Tibial artery (tissue), 4 donors: ENCODE data around the gene KCNT1.

ENCODE experiments used
- DNase-seq, 2 donors: peaks; one replicate each; pipeline ENCODE4 v3.0.0-alpha.2; 2019
- H3K27ac ChIP-seq, 2 donors: fragments of 200-600 bp; sonication (generic) in 1 of 2; 1 replicate in 1 of 2; 2 replicates in 1 of 2; pipeline ENCODE4 v1.5.1; 2018 to 2019; ENCODE audit warnings: mild to moderate bottlenecking in 1 of 2
- H3K27me3 ChIP-seq, 2 donors: fragments of 200-600 bp; sonication (generic) in 1 of 2; one replicate each; pipeline versions ENCODE4 v1.5.1 to v1.6.0; 2016 to 2019
- H3K36me3 ChIP-seq, 3 donors: fragments of 200-600 bp; sonication (generic) in 2 of 3; one replicate each; pipeline ENCODE4 v1.5.1; 2016 to 2019; ENCODE audit warnings: mild to moderate bottlenecking in 2 of 3
- H3K4me1 ChIP-seq, 4 donors: fragments of 200-600 bp; sonication (generic) in 2 of 4; 1 replicate in 3 of 4; 2 replicates in 1 of 4; pipeline ENCODE4 v1.5.1; 2016 to 2019
- H3K4me3 ChIP-seq, 2 donors: fragments of 200-600 bp; sonication (generic) in 1 of 2; 1 replicate in 1 of 2; 2 replicates in 1 of 2; pipeline ENCODE4 v1.5.1; 2018 to 2019; ENCODE audit warnings: mild to moderate bottlenecking in 2 of 2
- H3K9me3 ChIP-seq, 3 donors: fragments of 200-600 bp; sonication (generic) in 1 of 3; one replicate each; pipeline ENCODE4 v1.5.1; 2016 to 2019
- intact Hi-C: fragments of 100-400 bp; cut with DNase I; formaldehyde crosslinking; loops from one replicate; pipeline ENCODE4 v1.15.0; 2023; ENCODE audit warnings: low total_unique reads
- TF ChIP-seq, protein P1 (sequence below), 2 experiments: fragments of 200-600 bp in 1 of 2; fragments of 450-650 bp in 1 of 2; IDR thresholded peaks; one replicate each; pipeline ENCODE4 v1.5.1; 2017 to 2019; ENCODE audit warnings: antibody characterized with exemption in 2 of 2, mild to moderate bottlenecking in 1 of 2, moderate library complexity in 1 of 2

The KCNT1 gene

DNA sequence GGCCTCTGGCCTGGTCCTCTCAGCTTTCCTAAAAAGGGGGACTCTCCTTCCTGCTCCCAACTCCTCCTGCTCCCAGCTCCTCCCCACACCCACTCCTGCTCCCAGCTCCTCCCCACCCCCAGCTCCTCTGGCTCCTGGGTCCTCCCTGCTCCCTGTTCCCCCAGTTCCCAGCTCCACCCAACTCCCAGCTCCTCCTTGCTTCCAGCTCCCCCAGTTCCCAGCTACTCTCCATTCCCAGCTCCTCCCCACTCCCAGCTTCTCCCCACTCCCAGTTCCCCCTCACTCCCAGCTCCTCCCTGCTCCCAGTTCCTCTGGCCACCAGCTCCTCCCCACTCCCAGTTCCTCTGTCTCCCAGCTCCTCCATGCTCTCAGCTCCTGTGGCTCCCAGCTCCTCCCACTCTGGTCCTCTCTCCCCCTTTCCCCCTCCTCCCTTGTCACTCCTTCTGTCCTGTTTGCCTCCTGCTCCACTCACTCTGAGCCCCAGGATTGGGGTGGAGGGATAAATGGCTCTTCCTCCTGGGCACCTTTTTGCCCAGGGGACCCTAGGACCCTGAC is 75.7 kb downstream of the KCNT1 start:
- no peak for DNase-seq
- intact Hi-C loops: no loop called here
- H3K4me3 ChIP-seq: no peak overlapping the region
- H3K9me3 ChIP-seq: no peaks in the 10 kb centered on the region
- no peaks in the 10 kb centered on the region for H3K4me1 ChIP-seq
- H3K27ac ChIP-seq: no peak overlapping the region
- H3K27me3 ChIP-seq: peaks cover 0 to 19% of the 10 kb centered on the region in 2 donors
- no peaks in the 10 kb centered on the region for H3K36me3 ChIP-seq
- TF ChIP-seq, protein P1, sequence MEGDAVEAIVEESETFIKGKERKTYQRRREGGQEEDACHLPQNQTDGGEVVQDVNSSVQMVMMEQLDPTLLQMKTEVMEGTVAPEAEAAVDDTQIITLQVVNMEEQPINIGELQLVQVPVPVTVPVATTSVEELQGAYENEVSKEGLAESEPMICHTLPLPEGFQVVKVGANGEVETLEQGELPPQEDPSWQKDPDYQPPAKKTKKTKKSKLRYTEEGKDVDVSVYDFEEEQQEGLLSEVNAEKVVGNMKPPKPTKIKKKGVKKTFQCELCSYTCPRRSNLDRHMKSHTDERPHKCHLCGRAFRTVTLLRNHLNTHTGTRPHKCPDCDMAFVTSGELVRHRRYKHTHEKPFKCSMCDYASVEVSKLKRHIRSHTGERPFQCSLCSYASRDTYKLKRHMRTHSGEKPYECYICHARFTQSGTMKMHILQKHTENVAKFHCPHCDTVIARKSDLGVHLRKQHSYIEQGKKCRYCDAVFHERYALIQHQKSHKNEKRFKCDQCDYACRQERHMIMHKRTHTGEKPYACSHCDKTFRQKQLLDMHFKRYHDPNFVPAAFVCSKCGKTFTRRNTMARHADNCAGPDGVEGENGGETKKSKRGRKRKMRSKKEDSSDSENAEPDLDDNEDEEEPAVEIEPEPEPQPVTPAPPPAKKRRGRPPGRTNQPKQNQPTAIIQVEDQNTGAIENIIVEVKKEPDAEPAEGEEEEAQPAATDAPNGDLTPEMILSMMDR (IDR thresholded peaks at IDR 0.05): no peak

DNA sequence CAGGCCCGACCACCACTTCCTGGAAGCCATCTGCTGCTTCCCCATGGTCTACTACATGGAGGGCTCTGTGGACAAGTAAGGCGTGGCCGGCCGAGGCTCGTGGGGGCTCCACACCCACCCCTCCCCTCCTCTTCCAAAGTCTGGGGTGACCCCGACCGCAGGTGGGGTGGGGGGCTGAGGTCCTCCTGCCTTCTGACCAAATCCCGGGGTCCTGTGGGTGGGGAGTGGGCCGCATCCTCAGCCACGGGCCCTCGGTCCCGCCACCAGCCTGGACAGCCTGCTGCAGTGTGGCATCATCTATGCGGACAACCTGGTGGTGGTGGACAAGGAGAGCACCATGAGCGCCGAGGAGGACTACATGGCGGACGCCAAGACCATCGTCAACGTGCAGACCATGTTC is 76.4 kb downstream of the KCNT1 start:
- no peak for DNase-seq
- Histone ChIP-seq H3K36me3 (no peaks in the 10 kb centered on the region), H3K27ac (no peak overlapping the region), H3K4me1 (no peaks in the 10 kb centered on the region), H3K9me3 (no peaks in the 10 kb centered on the region), H3K4me3 (no peak overlapping the region), H3K27me3 (peaks cover 0 to 22% of the 10 kb centered on the region in 2 donors)
- intact Hi-C loops: no loop called here
- TF ChIP-seq, protein P1 (IDR thresholded peaks at IDR 0.05): no peak

DNA sequence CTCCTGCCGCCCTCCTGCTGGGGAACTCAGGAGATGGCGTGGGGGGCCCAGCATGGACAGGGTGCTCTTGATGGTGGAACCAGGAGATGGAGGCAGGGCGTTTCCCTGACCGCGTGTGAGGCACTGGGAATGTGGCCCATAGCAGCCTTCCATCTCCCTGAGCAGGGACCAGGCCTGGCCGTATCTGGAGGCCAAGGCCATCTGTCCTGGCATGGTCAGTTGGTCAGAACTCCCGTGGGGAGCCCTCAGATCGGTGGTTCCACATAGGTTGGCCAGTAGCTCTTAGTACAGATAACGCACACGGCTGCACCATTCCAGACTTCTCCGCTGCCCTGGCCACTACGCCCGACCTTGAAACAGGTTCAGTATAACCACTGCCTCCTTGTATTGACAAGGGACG is 77.6 kb downstream of the KCNT1 start:
- H3K4me1 ChIP-seq: no peaks in the 10 kb centered on the region
- H3K9me3 ChIP-seq: no peaks in the 10 kb centered on the region
- H3K4me3 ChIP-seq: no peak overlapping the region
- intact Hi-C loops: no loop called here
- no peak for DNase-seq
- TF ChIP-seq, protein P1 (IDR thresholded peaks at IDR 0.05): no peak
- no peak overlapping the region for H3K27ac ChIP-seq
- H3K27me3 ChIP-seq: peaks cover 0 to 20% of the 10 kb centered on the region in 2 donors
- no peaks in the 10 kb centered on the region for H3K36me3 ChIP-seq

DNA sequence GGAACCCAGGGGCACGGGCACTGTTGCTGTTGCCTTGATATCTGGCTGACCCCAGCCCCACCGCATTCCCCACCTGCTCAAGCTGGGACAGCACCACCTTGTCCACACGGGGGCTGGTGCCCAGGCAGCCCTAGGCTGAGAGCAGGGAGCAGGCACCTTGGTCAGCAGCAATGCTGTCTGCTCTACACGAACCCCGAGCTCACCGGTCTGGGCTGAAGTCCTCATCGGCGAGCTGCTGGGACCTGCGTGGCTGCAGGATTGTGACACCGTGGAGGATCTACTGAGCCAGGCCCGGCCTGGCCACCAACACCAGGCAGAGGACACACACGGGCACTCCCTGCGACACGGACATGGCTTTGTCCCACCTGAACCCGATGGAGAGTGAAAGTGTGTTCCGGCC is 78.1 kb downstream of the KCNT1 start:
- H3K36me3 ChIP-seq: no peaks in the 10 kb centered on the region
- H3K27me3 ChIP-seq: peaks cover 0 to 19% of the 10 kb centered on the region in 2 donors
- H3K27ac ChIP-seq: no peak overlapping the region
- H3K4me3 ChIP-seq: no peak overlapping the region
- DNase-seq: no peak
- intact Hi-C loops: no loop called here
- H3K4me1 ChIP-seq: no peaks in the 10 kb centered on the region
- H3K9me3 ChIP-seq: no peaks in the 10 kb centered on the region
- TF ChIP-seq, protein P1 (IDR thresholded peaks at IDR 0.05): no peak

DNA sequence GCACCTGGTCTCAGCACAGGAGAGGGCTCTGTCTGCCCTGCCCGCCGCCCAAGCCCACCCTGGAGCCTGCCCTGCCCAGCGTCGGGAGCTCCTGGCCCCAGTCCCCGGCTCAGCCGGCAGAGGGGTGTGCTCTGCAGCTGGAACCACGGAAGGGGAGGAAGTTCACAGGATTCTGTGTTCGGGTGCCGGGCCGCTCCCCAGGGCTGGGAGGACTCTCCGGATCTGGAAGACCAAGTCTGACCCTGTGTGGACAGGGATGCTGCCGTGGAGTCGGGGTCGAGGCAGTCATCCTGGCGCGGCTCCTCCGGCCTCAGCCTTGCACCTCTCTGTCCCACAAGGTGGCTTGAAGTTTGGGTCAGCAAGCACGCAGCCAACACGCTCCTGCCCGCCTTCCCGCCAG is 78.6 kb downstream of the KCNT1 start:
- no peak overlapping the region for H3K4me3 ChIP-seq
- no peak for DNase-seq
- no peaks in the 10 kb centered on the region for H3K9me3 ChIP-seq
- H3K27ac ChIP-seq: no peak overlapping the region
- TF ChIP-seq, protein P1 (IDR thresholded peaks at IDR 0.05): no peak
- no peaks in the 10 kb centered on the region for H3K36me3 ChIP-seq
- intact Hi-C loops: no loop called here
- H3K27me3 ChIP-seq: peaks cover 0 to 25% of the 10 kb centered on the region in 2 donors
- no peaks in the 10 kb centered on the region for H3K4me1 ChIP-seq

DNA sequence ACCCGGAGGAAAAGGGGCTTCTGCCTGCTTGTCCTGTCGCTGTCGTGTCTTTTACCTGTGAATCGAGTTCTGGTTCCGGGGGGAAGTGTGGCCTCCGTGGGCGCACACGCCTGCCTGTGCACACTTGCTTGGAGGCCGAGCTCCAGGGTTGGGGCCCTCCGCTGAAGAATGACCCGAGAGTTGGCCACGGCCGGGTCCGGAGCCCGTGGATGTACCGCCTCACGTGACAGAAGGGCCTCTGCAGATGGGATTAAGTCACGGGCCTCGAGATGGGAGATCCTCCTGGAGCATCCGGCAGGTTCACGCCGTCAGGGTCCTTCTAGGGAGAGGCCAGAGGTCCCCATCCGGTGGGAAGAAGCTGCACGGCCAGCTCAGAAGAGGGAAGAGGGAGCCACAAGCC is 81.0 kb downstream of the KCNT1 start:
- no peak overlapping the region for H3K27ac ChIP-seq
- H3K27me3 ChIP-seq: peaks cover 0 to 41% of the 10 kb centered on the region in 2 donors
- TF ChIP-seq, protein P1 (IDR thresholded peaks at IDR 0.05): no peak
- no peaks in the 10 kb centered on the region for H3K4me1 ChIP-seq
- H3K4me3 ChIP-seq: no peak overlapping the region
- no peak for DNase-seq
- intact Hi-C loops: no loop called here
- H3K36me3 ChIP-seq: no peaks in the 10 kb centered on the region
- H3K9me3 ChIP-seq: no peaks in the 10 kb centered on the region
